Keratinocyte (primary cell): ENCODE data around the gene CLEC6A. TPM values are rescaled to one million over a fixed set of nuclear protein-coding genes. Genes with fewer than 3 reads are reported as not detected.

Source experiments
- DNase-seq: peaks from one replicate; pipeline ENCODE4 v3.0.0-alpha.2; 2011; ENCODE audit warnings: low read depth, missing footprints, low spot score
- FAIRE-seq: peaks from 2 replicates; lab custom pipeline; 2011; peaks lifted over from hg19 to GRCh38; lab: Jason Lieb, UNC
- H2AFZ ChIP-seq: 2 replicates; pipeline ENCODE4 v1.6.0; 2012; ENCODE audit warnings: low read length, control low read depth, inconsistent platforms; ENCODE audit not compliant: control insufficient read depth
- H3K27ac ChIP-seq: 2 replicates; pipeline ENCODE4 v1.5.1; 2011; ENCODE audit warnings: low read length; ENCODE audit not compliant: control insufficient read depth, insufficient read depth
- H3K27me3 ChIP-seq: 3 replicates; pipeline ENCODE4 v1.6.0; 2011; ENCODE audit warnings: low read length; ENCODE audit not compliant: control insufficient read depth, insufficient read depth; ENCODE audit errors: extremely low read depth
- H3K36me3 ChIP-seq, 2 experiments: 2 replicates in 1 of 2; 3 replicates in 1 of 2; pipeline ENCODE4 v1.5.1; 2011; ENCODE audit warnings: low read length in 2 of 2, mild to moderate bottlenecking in 1 of 2; ENCODE audit not compliant: control insufficient read depth in 2 of 2, insufficient read depth in 2 of 2; ENCODE audit errors: extremely low read depth in 1 of 2
- H3K4me1 ChIP-seq: 3 replicates; pipeline ENCODE4 v1.5.1; 2011; ENCODE audit warnings: low read length; ENCODE audit not compliant: control insufficient read depth, insufficient read depth; ENCODE audit errors: extremely low read depth
- H3K4me2 ChIP-seq: 3 replicates; pipeline ENCODE4 v1.6.0; 2011; ENCODE audit warnings: low read depth, low read length; ENCODE audit not compliant: control insufficient read depth, insufficient read depth; ENCODE audit errors: extremely low read depth
- H3K4me3 ChIP-seq, 3 experiments: fragments of 200-600 bp in 1 of 3; sonication (generic) in 1 of 3; 2 replicates in 2 of 3; 3 replicates in 1 of 3; pipeline ENCODE4 v1.5.1; 2011 to 2016; ENCODE audit warnings: low read length in 3 of 3, mild to moderate bottlenecking in 3 of 3, control low read depth in 2 of 3, inconsistent platforms in 1 of 3, low read depth in 1 of 3, mixed read lengths in 1 of 3, mixed run types in 1 of 3, moderate library complexity in 1 of 3; ENCODE audit not compliant: control insufficient read depth in 2 of 3, insufficient read depth in 2 of 3; ENCODE audit errors: extremely low read depth in 1 of 3
- H3K79me2 ChIP-seq: 2 replicates; pipeline ENCODE4 v1.6.0; 2012; ENCODE audit warnings: low read length; ENCODE audit not compliant: control insufficient read depth, insufficient read depth
- H3K9ac ChIP-seq: 3 replicates; pipeline ENCODE4 v1.6.0; 2011; ENCODE audit warnings: low read length; ENCODE audit not compliant: control insufficient read depth, insufficient read depth; ENCODE audit errors: extremely low read depth
- H3K9me1 ChIP-seq: 3 replicates; pipeline ENCODE4 v1.6.0; 2011; ENCODE audit warnings: low read length; ENCODE audit not compliant: control insufficient read depth, insufficient read depth; ENCODE audit errors: extremely low read depth
- H3K9me3 ChIP-seq: 2 replicates; pipeline ENCODE4 v1.5.1; 2012; ENCODE audit warnings: low read depth, low read length; ENCODE audit not compliant: control insufficient read depth
- H4K20me1 ChIP-seq: 3 replicates; pipeline ENCODE4 v1.6.0; 2011; ENCODE audit warnings: low read length; ENCODE audit not compliant: control insufficient read depth, insufficient read depth; ENCODE audit errors: extremely low read depth
- CTCF ChIP-seq, 3 experiments: IDR thresholded peaks in 1 of 3; conservative IDR thresholded peaks in 1 of 3; optimal IDR thresholded peaks in 1 of 3; 2 replicates in 2 of 3; 3 replicates in 1 of 3; pipeline versions ENCODE3 to v1.5.1; 2011; ENCODE audit warnings: low read length in 3 of 3, mild to moderate bottlenecking in 3 of 3, moderate library complexity in 2 of 3, control low read depth in 1 of 3, inconsistent platforms in 1 of 3; ENCODE audit not compliant: insufficient read depth in 2 of 3; ENCODE audit errors: extremely low read depth in 1 of 3
- EZH2 ChIP-seq: IDR thresholded peaks from one replicate; pipeline ENCODE4 v1.6.1; 2012; ENCODE audit warnings: inconsistent platforms, mild to moderate bottlenecking, low read length, moderate library complexity
- dilution Hi-C: fragments of 300-500 bp; cut with MboI; formaldehyde crosslinking; loops from one replicate; pipeline ENCODE4 v1.7.0; 2020; ENCODE audit warnings: low sequenced_read_pairs; ENCODE audit not compliant: extremely low pct_ligation_motif_present
- polyA plus RNA-seq, 5 experiments: library from polyadenylated mRNA; depleted of rRNA in 3 of 5; stranded (reverse) in 3 of 5; stranded (forward) in 1 of 5; unstranded in 1 of 5; fragments of >200 nt; gene quantifications; 1 replicate in 1 of 5; 2 replicates in 3 of 5; 3 replicates in 1 of 5; pipeline versions ENCODE4 v1.2.1 to v1.2.3, GENCODE V29; 2011 to 2012; ENCODE audit warnings: missing spikeins in 2 of 5, low read depth in 1 of 5, low replicate concordance in 1 of 5

CLEC6A gene
- polyA plus RNA-seq, 1 donor (not counting 4 experiments of a cell fraction or from before 2014, with no cell fraction given): not detected

- Histone ChIP-seq H4K20me1 (no peaks in the 10 kb centered on the region), H3K9me1 (no peaks in the 10 kb centered on the region), H3K4me3 (no peak overlapping the region), H3K4me2 (no peak overlapping the region), H3K9ac (no peak overlapping the region), H2AFZ (no peak overlapping the region), H3K9me3 (no peaks in the 10 kb centered on the region), H3K27ac (no peak overlapping the region), H3K4me1 (no peaks in the 10 kb centered on the region), H3K79me2 (no peaks in the 10 kb centered on the region), H3K27me3 (no peaks in the 10 kb centered on the region), H3K36me3 (no peaks in the 10 kb centered on the region)
- dilution Hi-C loops: no loop called here
- FAIRE-seq (no peak), DNase-seq (no peak)
- TF ChIP-seq EZH2 (no peak), CTCF (optimal IDR thresholded peaks at IDR 0.05 in 1 of 3, IDR thresholded peaks at IDR 0.05 in 1 of 3, conservative IDR thresholded peaks at IDR 0.05 in 1 of 3; ENCODE audit: extremely low read depth in 1 of 3, insufficient read depth in 2 of 3, low read length in 3 of 3) (no peak)
These were observed 27.3 kb downstream of the CLEC6A start for GRCh38 chr12:8483079-8483478.

GRCh38 chr12:8491646-8492530 is 36.1 kb downstream of the CLEC6A start:
- Histone ChIP-seq H3K27ac (no peak overlapping the region), H3K79me2 (no peaks in the 10 kb centered on the region), H3K9ac (no peak overlapping the region), H3K4me3 (no peak overlapping the region), H3K9me3 (no peaks in the 10 kb centered on the region), H4K20me1 (no peaks in the 10 kb centered on the region), H3K36me3 (no peaks in the 10 kb centered on the region), H3K9me1 (no peaks in the 10 kb centered on the region), H2AFZ (no peak overlapping the region), H3K27me3 (no peaks in the 10 kb centered on the region), H3K4me1 (no peaks in the 10 kb centered on the region), H3K4me2 (no peak overlapping the region)
- dilution Hi-C loops: no loop called here
- TF ChIP-seq CTCF (optimal IDR thresholded peaks at IDR 0.05 in 1 of 3, IDR thresholded peaks at IDR 0.05 in 1 of 3, conservative IDR thresholded peaks at IDR 0.05 in 1 of 3; ENCODE audit: extremely low read depth in 1 of 3, insufficient read depth in 2 of 3, low read length in 3 of 3): no peak
- TF ChIP-seq EZH2: no peak
- DNase-seq (no peak), FAIRE-seq (no peak)
